ENCODE measurements around the gene IFI30. TPM values are rescaled to one million over a fixed set of nuclear protein-coding genes. Genes with fewer than 3 reads are reported as not detected.

Gene IFI30
- total RNA-seq, 1 donor from 2014 or later: 43.7 TPM

DNA sequence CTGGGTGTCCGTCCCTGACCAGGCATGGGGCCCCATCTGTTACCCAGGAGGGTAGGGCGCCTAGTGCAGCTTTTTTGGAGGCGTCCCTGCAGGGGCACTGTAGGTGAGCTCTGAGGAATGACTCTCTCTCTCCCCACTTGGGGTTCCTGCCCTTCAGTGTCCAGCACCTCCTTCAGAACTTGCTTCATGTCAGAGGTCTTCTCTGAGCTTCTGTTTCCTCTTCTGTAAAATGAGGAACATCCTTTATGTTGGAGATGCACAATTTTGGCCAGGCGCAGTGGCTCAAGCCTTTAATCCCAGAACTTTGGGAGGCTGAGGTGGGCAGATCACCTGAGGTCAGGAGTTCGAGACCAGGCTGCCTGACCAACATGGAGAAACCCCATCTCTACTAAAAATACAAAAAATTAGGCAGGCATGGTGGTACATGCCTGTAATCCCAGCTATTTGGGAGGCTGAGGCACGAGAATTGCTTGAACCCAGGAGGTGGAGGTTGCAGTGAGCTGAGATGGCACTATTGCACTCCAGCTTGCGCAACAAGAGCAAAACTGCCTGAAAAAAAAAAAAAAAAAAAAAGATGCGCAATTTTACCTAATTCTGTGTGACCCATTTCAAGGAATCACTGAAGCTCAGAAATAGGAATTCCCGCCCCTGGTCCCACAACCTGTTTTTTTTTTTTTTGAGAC is 35.8 kb upstream of the IFI30 start:
- no peak for DNase-seq (ENCODE audit: extremely low spot score in 2 of 2)
- H3K4me1 ChIP-seq: no peaks in the 10 kb centered on the region
- intact Hi-C loops (cut with DNase I): no loop called here
- no peak for TF ChIP-seq POLR2AphosphoS5 (IDR thresholded peaks at IDR 0.05; ENCODE audit: insufficient read depth in 1 of 2, low read depth in 1 of 2)
- peaks cover 0 to 33% of the 10 kb centered on the region in 2 donors for H3K36me3 ChIP-seq
- H3K27me3 ChIP-seq: no peaks in the 10 kb centered on the region
- H3K9me3 ChIP-seq: no peaks in the 10 kb centered on the region
- H3K4me3 ChIP-seq: no peak overlapping the region
- no peak overlapping the region for H3K27ac ChIP-seq

- no peak overlapping the region for H3K4me3 ChIP-seq
- H3K36me3 ChIP-seq: peaks cover 0 to 41% of the 10 kb centered on the region in 2 donors
- H3K27ac ChIP-seq: no peak overlapping the region
- TF ChIP-seq CTCF (IDR thresholded peaks at IDR 0.05) (no peak), POLR2A (IDR thresholded peaks at IDR 0.05) (no peak), POLR2AphosphoS5 (IDR thresholded peaks at IDR 0.05; ENCODE audit: insufficient read depth in 1 of 2, low read depth in 1 of 2) (no peak)
- no peaks in the 10 kb centered on the region for H3K9me3 ChIP-seq
- intact Hi-C loops (cut with DNase I): no loop called here
- DNase-seq (ENCODE audit: extremely low spot score in 2 of 2): no peak
- H3K4me1 ChIP-seq: no peaks in the 10 kb centered on the region
- H3K27me3 ChIP-seq: no peaks in the 10 kb centered on the region
These were observed 33.1 kb upstream of the IFI30 start for GRCh38 chr19:18140473-18140872.

- intact Hi-C loops (cut with DNase I): no loop called here
- Histone ChIP-seq H3K36me3 (peaks cover 0 to 46% of the 10 kb centered on the region in 2 donors), H3K4me1 (no peaks in the 10 kb centered on the region), H3K27ac (no peak overlapping the region), H3K9me3 (no peaks in the 10 kb centered on the region), H3K27me3 (no peaks in the 10 kb centered on the region), H3K4me3 (no peak overlapping the region)
- TF ChIP-seq POLR2A (IDR thresholded peaks at IDR 0.05): no peak
- no peak for TF ChIP-seq CTCF (IDR thresholded peaks at IDR 0.05)
- TF ChIP-seq POLR2AphosphoS5 (IDR thresholded peaks at IDR 0.05; ENCODE audit: insufficient read depth in 1 of 2, low read depth in 1 of 2): no peak
- no peak for DNase-seq (ENCODE audit: extremely low spot score in 2 of 2)
These were observed 32.6 kb upstream of the IFI30 start for GRCh38 chr19:18141031-18141430.

GRCh38 chr19:18143902-18144301 is 29.7 kb upstream of the IFI30 start:
- TF ChIP-seq POLR2AphosphoS5 (IDR thresholded peaks at IDR 0.05; ENCODE audit: insufficient read depth in 1 of 2, low read depth in 1 of 2) (no peak), CTCF (IDR thresholded peaks at IDR 0.05) (no peak), POLR2A (IDR thresholded peaks at IDR 0.05) (no peak)
- DNase-seq (ENCODE audit: extremely low spot score in 2 of 2): no peak
- Histone ChIP-seq H3K9me3 (no peaks in the 10 kb centered on the region), H3K27ac (no peak overlapping the region), H3K27me3 (no peaks in the 10 kb centered on the region), H3K4me3 (no peak overlapping the region), H3K36me3 (peaks cover 0 to 44% of the 10 kb centered on the region in 2 donors), H3K4me1 (no peaks in the 10 kb centered on the region)
- intact Hi-C loops (cut with DNase I): no loop called here

DNA sequence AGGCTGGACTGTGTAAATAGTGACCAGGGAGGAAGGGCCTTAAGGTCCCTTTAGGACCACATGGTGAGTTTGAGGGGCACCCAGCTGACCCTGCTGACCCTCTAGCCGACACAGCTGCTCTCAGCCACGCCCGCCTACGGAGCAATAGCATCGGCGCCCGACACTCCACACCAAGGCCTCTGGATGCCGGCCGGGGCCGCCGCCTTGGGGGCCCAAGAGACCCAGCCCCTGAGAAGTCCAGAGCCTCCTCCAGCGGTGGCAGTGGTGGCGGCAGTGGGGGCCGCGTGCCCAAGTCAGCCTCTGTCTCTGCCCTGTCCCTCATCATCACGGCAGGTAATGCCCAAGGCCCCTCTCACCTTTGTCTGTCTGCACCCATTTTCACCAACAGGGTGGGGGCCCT is 29.3 kb upstream of the IFI30 start:
- no peak for DNase-seq (ENCODE audit: extremely low spot score in 2 of 2)
- H3K9me3 ChIP-seq: no peaks in the 10 kb centered on the region
- no peaks in the 10 kb centered on the region for H3K4me1 ChIP-seq
- intact Hi-C loops (cut with DNase I): no loop called here
- no peak overlapping the region for H3K27ac ChIP-seq
- H3K4me3 ChIP-seq: no peak overlapping the region
- no peak for TF ChIP-seq POLR2A (IDR thresholded peaks at IDR 0.05)
- no peak for TF ChIP-seq CTCF (IDR thresholded peaks at IDR 0.05)
- TF ChIP-seq POLR2AphosphoS5 (IDR thresholded peaks at IDR 0.05; ENCODE audit: insufficient read depth in 1 of 2, low read depth in 1 of 2): no peak
- no peaks in the 10 kb centered on the region for H3K27me3 ChIP-seq
- H3K36me3 ChIP-seq: peaks cover 0 to 44% of the 10 kb centered on the region in 2 donors
